B cell (primary cell): ENCODE measurements around the gene PDSS1.

ENCODE experiments used
- CTCF ChIP-seq: fragments of 200-600 bp; IDR thresholded peaks from one replicate; pipeline ENCODE4 v1.8.0; 2022; ENCODE audit warnings: antibody characterized with exemption, mild to moderate bottlenecking
- EZH2 ChIP-seq: IDR thresholded peaks from 2 replicates; pipeline ENCODE4 v1.6.1; 2012; ENCODE audit warnings: borderline replicate concordance, low read depth, mild to moderate bottlenecking, moderate library complexity, low read length; ENCODE audit not compliant: insufficient read depth, poor library complexity, severe bottlenecking

- TF ChIP-seq CTCF: no peak
- TF ChIP-seq EZH2: no peak
Measured at GRCh38 chr10:26703096-26703495, 5.6 kb downstream of the PDSS1 start.
